Parathyroid adenoma (tissue), 2 donors: Measurements from ENCODE around the gene CDK18.

ENCODE experiments used
- H2AFZ ChIP-seq: fragments of 300-600 bp; sonication (generic); one replicate; pipeline ENCODE4 v1.7.0; 2017; ENCODE audit warnings: antibody characterized with exemption, mild to moderate bottlenecking
- H3K27ac ChIP-seq: fragments of 300-600 bp; sonication (generic); one replicate; pipeline ENCODE4 v1.7.0; 2017
- H3K27me3 ChIP-seq: fragments of 300-600 bp; sonication (generic); one replicate; pipeline ENCODE4 v1.7.0; 2017; ENCODE audit warnings: low read length; ENCODE audit not compliant: control insufficient read depth, insufficient read depth
- H3K36me3 ChIP-seq: fragments of 300-600 bp; sonication (generic); one replicate; pipeline ENCODE4 v1.7.0; 2017; ENCODE audit warnings: low read length; ENCODE audit not compliant: control insufficient read depth, insufficient read depth
- H3K4me1 ChIP-seq: fragments of 300-600 bp; sonication (generic); one replicate; pipeline ENCODE4 v1.7.0; 2017; ENCODE audit warnings: control low read depth
- H3K4me2 ChIP-seq: fragments of 300-600 bp; sonication (generic); one replicate; pipeline ENCODE4 v1.7.0; 2017; ENCODE audit warnings: low read length
- H3K4me3 ChIP-seq: fragments of 300-600 bp; sonication (generic); one replicate; pipeline ENCODE4 v1.7.0; 2017; ENCODE audit warnings: low read depth, low read length
- H3K79me2 ChIP-seq: fragments of 300-600 bp; sonication (generic); one replicate; pipeline ENCODE4 v1.7.0; 2017; ENCODE audit warnings: control low read depth
- H3K9ac ChIP-seq: fragments of 300-600 bp; sonication (generic); one replicate; pipeline ENCODE4 v1.7.0; 2017; ENCODE audit warnings: mild to moderate bottlenecking
- H3K9me3 ChIP-seq: fragments of 300-600 bp; sonication (generic); one replicate; pipeline ENCODE4 v1.7.0; 2017; ENCODE audit warnings: low read length; ENCODE audit not compliant: control insufficient read depth
- CTCF ChIP-seq: fragments of 300-600 bp; sonication (generic); IDR thresholded peaks from one replicate; pipeline ENCODE4 v1.7.0; 2017; ENCODE audit warnings: antibody characterized with exemption, mild to moderate bottlenecking
- donor health status: primary hyperparathyroidism.

The CDK18 gene

GRCh38 chr1:205510951-205511330 lies 6.5 kb downstream of the CDK18 start:
- H3K4me3 ChIP-seq, result no peak overlapping the region
- no peaks in the 10 kb centered on the region for H3K9me3 ChIP-seq
- no peak overlapping the region for H2AFZ ChIP-seq
- H3K4me2 ChIP-seq, result no peak overlapping the region
- H3K27me3 ChIP-seq, result no peaks in the 10 kb centered on the region
- no peak overlapping the region for H3K9ac ChIP-seq
- TF ChIP-seq CTCF, result no peak
- H3K79me2 ChIP-seq, result no peaks in the 10 kb centered on the region
- no peaks in the 10 kb centered on the region for H3K36me3 ChIP-seq
- peaks cover 15% of the 10 kb centered on the region for H3K4me1 ChIP-seq
- H3K27ac ChIP-seq, result no peak overlapping the region

- H3K4me3 ChIP-seq, result no peak overlapping the region
- no peak overlapping the region for H3K9ac ChIP-seq
- no peaks in the 10 kb centered on the region for H3K9me3 ChIP-seq
- H3K36me3 ChIP-seq, result no peaks in the 10 kb centered on the region
- H3K27me3 ChIP-seq, result no peaks in the 10 kb centered on the region
- H2AFZ ChIP-seq, result no peak overlapping the region
- TF ChIP-seq CTCF, result no peak
- H3K4me1 ChIP-seq, result peaks cover 18% of the 10 kb centered on the region
- no peak overlapping the region for H3K4me2 ChIP-seq
- H3K27ac ChIP-seq, result no peak overlapping the region
- H3K79me2 ChIP-seq, result no peaks in the 10 kb centered on the region
Measured at GRCh38 chr1:205512059-205513045, 7.9 kb downstream of the CDK18 start.

- Histone ChIP-seq H3K27ac (no peak overlapping the region), H3K9ac (no peak overlapping the region), H3K79me2 (no peaks in the 10 kb centered on the region), H2AFZ (no peak overlapping the region), H3K4me3 (no peak overlapping the region), H3K4me2 (no peak overlapping the region), H3K9me3 (no peaks in the 10 kb centered on the region), H3K4me1 (peaks cover 18% of the 10 kb centered on the region), H3K27me3 (no peaks in the 10 kb centered on the region), H3K36me3 (no peaks in the 10 kb centered on the region)
- no peak for TF ChIP-seq CTCF
Measured at GRCh38 chr1:205513774-205514173, 9.3 kb downstream of the CDK18 start.

GRCh38 chr1:205514211-205515142 lies 10.0 kb downstream of the CDK18 start:
- no peak overlapping the region for H3K9ac ChIP-seq
- H3K36me3 ChIP-seq, result no peaks in the 10 kb centered on the region
- H3K27ac ChIP-seq, result no peak overlapping the region
- H2AFZ ChIP-seq, result no peak overlapping the region
- no peaks in the 10 kb centered on the region for H3K9me3 ChIP-seq
- no peak for TF ChIP-seq CTCF
- H3K79me2 ChIP-seq, result no peaks in the 10 kb centered on the region
- no peak overlapping the region for H3K4me2 ChIP-seq
- no peak overlapping the region for H3K4me3 ChIP-seq
- H3K27me3 ChIP-seq, result no peaks in the 10 kb centered on the region
- H3K4me1 ChIP-seq, result peaks cover 18% of the 10 kb centered on the region
